Tibial nerve (tissue), 4 donors: Measurements from ENCODE around the gene DNAH14.

Experiments
- EP300 ChIP-seq, 2 donors: sonication (generic); formaldehyde crosslinking; IDR thresholded peaks; one replicate each; pipeline ENCODE4 v1.6.1; 2017; ENCODE audit warnings: antibody characterized with exemption in 2 of 2, mild to moderate bottlenecking in 1 of 2
- POLR2A ChIP-seq, 2 donors: fragments of 450-650 bp; IDR thresholded peaks; one replicate each; pipeline ENCODE4 v1.6.1; 2017; ENCODE audit warnings: antibody characterized with exemption in 2 of 2, mild to moderate bottlenecking in 2 of 2, moderate library complexity in 2 of 2
- TF ChIP-seq, protein P1 (sequence below), 5 experiments: fragments of 200-600 bp in 3 of 5; fragments of 450-650 bp in 2 of 5; sonication (generic) in 3 of 5; IDR thresholded peaks; one replicate each; pipeline ENCODE4 v1.5.1; 2016 to 2019; ENCODE audit warnings: antibody characterized with exemption in 5 of 5, mild to moderate bottlenecking in 3 of 5, moderate library complexity in 2 of 5

DNA sequence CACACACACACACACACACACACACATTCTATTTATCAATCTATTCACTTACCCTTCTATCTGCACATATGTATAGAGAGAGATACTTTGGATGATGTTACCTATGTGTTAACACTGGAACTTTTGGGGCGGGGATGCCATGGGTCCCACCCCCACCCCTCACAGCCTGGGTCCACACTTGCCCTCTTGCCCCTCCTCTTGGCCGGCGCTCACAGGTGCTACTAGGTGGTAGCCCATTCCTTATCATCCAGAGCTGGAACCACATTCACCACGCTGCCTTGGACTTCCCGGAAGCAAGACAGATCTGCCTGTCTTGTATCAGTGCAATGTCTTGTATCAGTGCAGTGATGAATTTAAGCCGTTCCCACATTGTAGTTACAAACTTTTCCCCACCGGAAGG lies 413.2 kb downstream of the DNAH14 start:
- TF ChIP-seq, protein P1, sequence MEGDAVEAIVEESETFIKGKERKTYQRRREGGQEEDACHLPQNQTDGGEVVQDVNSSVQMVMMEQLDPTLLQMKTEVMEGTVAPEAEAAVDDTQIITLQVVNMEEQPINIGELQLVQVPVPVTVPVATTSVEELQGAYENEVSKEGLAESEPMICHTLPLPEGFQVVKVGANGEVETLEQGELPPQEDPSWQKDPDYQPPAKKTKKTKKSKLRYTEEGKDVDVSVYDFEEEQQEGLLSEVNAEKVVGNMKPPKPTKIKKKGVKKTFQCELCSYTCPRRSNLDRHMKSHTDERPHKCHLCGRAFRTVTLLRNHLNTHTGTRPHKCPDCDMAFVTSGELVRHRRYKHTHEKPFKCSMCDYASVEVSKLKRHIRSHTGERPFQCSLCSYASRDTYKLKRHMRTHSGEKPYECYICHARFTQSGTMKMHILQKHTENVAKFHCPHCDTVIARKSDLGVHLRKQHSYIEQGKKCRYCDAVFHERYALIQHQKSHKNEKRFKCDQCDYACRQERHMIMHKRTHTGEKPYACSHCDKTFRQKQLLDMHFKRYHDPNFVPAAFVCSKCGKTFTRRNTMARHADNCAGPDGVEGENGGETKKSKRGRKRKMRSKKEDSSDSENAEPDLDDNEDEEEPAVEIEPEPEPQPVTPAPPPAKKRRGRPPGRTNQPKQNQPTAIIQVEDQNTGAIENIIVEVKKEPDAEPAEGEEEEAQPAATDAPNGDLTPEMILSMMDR (IDR thresholded peaks at IDR 0.05): no peak
- TF ChIP-seq EP300 (IDR thresholded peaks at IDR 0.05) (no peak), POLR2A (IDR thresholded peaks at IDR 0.05) (no peak)
